Measurements from ENCODE around the gene C1orf116.

GRCh38 chr1:206992790-206993189 lies 39.8 kb downstream of the C1orf116 start:
- TF ChIP-seq FOXJ3 (CRISPR knock-in tag; IDR thresholded peaks at IDR 0.05; ENCODE audit: borderline replicate concordance) (no peak), ATF3 (CRISPR knock-in tag; conservative IDR thresholded peaks at IDR 0.05) (no peak), CTCF (IDR thresholded peaks at IDR 0.05) (no peak), ZNF263 (CRISPR knock-in tag; IDR thresholded peaks at IDR 0.05; ENCODE audit: low read depth) (no peak), ESRRA (CRISPR knock-in tag; IDR thresholded peaks at IDR 0.05; ENCODE audit: borderline replicate concordance) (no peak), ZNF232 (CRISPR knock-in tag; IDR thresholded peaks at IDR 0.05) (no peak)
- TF ChIP-seq, protein P1, sequence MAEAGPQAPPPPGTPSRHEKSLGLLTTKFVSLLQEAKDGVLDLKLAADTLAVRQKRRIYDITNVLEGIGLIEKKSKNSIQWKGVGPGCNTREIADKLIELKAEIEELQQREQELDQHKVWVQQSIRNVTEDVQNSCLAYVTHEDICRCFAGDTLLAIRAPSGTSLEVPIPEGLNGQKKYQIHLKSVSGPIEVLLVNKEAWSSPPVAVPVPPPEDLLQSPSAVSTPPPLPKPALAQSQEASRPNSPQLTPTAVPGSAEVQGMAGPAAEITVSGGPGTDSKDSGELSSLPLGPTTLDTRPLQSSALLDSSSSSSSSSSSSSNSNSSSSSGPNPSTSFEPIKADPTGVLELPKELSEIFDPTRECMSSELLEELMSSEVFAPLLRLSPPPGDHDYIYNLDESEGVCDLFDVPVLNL (CRISPR knock-in tag; IDR thresholded peaks at IDR 0.05; ENCODE audit: borderline replicate concordance, low read depth), result no peak
- TF ChIP-seq, protein P2, sequence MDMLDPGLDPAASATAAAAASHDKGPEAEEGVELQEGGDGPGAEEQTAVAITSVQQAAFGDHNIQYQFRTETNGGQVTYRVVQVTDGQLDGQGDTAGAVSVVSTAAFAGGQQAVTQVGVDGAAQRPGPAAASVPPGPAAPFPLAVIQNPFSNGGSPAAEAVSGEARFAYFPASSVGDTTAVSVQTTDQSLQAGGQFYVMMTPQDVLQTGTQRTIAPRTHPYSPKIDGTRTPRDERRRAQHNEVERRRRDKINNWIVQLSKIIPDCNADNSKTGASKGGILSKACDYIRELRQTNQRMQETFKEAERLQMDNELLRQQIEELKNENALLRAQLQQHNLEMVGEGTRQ (CRISPR knock-in tag; IDR thresholded peaks at IDR 0.05), result no peak
